ENCODE data around the gene MED13L.

- TF ChIP-seq CTCF (IDR thresholded peaks at IDR 0.05) (no peak), POLR2A (IDR thresholded peaks at IDR 0.05) (no peak), POLR2AphosphoS5 (IDR thresholded peaks at IDR 0.05) (no peak)
Measured at GRCh38 chr12:116187151-116187511, 90.4 kb downstream of the MED13L start.

Data from breast epithelium (tissue), 3 donors.